Stimulated activated CD8-positive, alpha-beta memory T cell treated with anti-CD3 and anti-CD28 coated beads, Interleukin-7, amount 100 ng/mL, for 48 hours (primary cell): ENCODE measurements around the gene TSEN2.
"Not testable (repeated sequence)": the region's sequence is repeated elsewhere in the genome, so short reads cannot be mapped to it uniquely, and the experiment has no call there.

ENCODE experiments used
- DNase-seq, 2 donors: peaks; one replicate each; pipeline ENCODE4 v3.0.0-alpha.2; 2020; ENCODE audit warnings: low read depth in 1 of 2; ENCODE audit errors: extremely low read depth in 1 of 2

Gene TSEN2

DNA sequence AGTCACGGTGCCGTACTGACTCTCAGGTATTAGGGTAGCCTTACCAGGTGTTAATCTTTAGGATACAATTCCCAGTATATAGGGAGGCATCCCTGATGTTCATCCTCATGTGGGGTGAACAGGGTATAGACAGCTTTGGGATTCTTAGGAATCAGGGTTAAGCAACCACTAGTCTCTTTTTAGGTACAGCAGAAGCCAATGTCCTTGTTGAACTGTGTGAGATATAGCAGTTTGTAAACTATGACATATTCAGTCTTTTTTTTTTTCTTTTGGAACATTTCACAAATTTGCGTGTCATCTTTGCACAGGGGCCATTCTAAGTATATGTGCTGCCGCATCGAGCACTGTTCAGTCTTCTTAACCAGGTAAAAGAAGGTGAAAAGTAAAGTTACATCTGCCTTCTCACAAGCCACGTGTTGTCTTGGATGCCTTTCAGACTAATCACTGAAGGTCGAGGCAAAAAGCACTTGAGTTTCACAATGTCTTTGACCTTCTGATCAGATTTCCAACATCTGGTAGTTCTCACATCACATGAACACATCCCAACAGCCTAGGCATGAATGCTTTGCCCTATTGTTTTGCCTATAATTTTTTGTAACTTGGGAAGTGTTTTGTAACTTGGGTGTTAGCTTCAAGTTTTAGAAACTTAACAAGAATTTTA is 17.2 kb downstream of the TSEN2 start:
- DNase-seq: no peak

DNA sequence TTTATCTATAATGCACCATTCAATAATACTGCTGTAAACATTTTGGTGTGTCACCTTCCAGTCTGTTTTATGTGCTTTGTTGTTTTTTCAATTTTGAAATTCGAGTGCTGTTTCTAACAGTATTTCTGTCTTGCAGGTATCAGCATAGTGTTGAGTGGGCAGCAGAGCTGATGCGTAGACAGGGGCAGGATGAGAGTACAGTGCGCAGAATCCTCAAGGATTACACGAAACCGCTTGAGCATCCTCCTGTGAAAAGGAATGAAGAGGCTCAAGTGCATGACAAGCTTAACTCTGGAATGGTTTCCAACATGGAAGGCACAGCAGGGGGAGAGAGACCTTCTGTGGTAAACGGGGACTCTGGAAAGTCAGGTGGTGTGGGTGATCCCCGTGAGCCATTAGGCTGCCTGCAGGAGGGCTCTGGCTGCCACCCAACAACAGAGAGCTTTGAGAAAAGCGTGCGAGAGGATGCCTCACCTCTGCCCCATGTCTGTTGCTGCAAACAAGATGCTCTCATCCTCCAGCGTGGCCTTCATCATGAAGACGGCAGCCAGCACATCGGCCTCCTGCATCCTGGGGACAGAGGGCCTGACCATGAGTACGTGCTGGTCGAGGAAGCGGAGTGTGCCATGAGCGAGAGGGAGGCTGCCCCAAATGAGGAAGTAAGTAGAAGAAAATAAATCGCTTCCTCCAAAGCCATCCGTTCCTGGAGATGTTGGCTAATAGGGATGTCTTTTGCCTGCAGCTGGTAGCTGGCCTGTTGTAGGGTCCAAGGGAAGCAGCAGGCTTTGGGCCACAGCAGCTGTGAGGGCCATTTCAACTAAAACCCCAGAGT is 19.1 kb downstream of the TSEN2 start:
- no peak for DNase-seq

DNA sequence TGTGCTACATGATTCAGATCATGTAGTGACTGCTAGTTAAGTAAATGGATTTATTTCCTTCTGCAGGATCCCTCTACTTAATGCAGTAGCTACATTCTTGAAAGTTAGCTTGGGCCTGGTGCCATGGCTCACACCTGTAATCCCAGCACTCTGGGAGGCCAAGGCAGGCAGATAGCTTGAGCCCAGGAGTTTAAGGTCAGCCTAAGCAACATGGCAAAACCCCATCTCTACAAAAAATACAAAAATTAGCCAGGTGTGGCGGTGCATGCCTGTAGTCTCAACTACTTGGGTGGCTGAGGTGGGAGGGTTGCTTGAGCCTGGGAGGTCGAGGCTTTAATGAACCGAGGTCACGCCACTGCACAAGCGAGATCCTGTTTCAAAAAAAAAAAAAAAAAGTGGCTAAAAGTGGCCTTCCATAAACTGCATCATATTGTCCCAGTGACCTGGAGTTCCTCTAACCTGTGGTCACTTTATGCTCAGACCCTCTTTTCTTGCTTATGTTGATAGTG is 22.0 kb downstream of the TSEN2 start:
- no peak for DNase-seq

GRCh38 chr3:12507591-12508281 is 23.5 kb downstream of the TSEN2 start:
- no peak for DNase-seq

DNA sequence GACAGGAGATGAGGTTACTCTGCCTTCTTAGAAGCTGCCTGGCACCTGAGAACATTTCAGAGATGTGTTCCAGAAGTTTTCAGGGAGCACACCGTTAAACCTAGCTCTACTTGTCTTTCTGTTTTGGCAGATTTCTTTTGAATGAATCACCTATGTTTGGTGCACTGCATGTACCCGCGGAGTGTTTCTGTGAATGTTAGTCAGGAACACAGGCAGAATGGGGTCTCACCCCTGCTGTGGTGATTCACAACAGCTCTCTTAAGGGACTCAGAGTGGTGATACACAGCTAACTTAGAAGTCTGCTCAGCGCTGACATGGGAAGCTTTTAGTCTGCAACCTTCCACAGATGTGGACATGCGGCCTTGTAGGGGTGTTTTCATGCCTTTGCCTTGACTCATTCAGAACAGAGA is 24.0 kb downstream of the TSEN2 start:
- no peak for DNase-seq

GRCh38 chr3:12509466-12509865 is 25.2 kb downstream of the TSEN2 start:
- DNase-seq: no peak

- DNase-seq: no peak
These were observed 28.3 kb downstream of the TSEN2 start for GRCh38 chr3:12512534-12513118.

DNA sequence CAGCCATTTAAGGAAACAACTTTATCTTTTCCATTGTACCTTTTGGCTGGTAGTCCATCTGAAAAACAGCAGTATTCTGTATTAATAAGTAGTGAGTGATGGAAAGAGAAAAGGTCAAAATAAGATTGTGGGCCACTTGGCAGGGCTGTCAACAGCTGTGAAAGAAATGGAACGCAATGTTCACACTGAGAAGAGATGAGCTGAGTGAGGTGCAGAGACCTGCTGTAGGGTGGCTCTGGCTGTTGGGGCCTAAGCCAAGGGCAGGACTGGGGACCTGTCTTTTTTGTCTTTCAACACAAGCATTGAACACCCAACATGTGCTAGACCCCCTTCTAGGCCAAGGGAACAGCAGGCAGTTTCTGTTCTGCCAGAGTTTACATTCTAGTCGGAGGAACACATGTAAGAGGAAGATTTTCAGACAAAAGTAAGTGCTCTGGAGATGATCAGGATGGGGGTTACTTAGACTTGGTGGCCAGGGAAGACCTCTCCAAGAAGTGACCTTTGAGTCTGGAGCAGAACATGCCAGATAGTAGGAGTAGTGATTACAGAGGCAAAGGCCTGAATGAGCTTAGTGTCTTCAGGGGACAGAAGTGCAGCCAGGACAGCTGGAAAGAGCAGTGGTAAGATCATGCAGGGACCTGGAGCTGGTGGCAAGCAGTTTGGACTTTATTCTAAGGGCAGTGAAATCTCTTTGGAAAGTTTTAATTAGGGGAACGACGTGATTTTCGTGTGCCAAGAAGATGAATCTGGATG is 29.6 kb downstream of the TSEN2 start:
- DNase-seq: no peak

- DNase-seq: no peak
These were observed 31.4 kb downstream of the TSEN2 start for GRCh38 chr3:12515631-12516030.

DNA sequence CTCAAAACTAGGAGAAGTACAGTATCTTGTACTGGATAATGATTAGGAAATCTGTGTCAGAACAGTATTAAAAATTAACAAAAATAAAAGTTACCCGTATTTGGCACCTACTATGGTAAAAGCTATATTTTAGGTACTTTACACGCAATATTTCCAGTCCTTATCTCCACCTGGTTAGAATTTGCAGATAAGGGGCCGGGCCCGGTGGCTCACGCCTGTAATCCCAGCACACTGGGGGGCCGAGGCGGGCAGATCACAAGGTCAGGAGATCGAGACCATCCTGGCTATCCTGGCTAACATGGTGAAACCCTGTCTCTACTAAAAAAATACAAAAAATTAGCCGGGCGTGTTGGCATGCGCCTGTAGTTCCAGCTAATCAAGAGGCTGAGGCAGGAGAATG is 32.6 kb downstream of the TSEN2 start:
- DNase-seq: no peak

DNA sequence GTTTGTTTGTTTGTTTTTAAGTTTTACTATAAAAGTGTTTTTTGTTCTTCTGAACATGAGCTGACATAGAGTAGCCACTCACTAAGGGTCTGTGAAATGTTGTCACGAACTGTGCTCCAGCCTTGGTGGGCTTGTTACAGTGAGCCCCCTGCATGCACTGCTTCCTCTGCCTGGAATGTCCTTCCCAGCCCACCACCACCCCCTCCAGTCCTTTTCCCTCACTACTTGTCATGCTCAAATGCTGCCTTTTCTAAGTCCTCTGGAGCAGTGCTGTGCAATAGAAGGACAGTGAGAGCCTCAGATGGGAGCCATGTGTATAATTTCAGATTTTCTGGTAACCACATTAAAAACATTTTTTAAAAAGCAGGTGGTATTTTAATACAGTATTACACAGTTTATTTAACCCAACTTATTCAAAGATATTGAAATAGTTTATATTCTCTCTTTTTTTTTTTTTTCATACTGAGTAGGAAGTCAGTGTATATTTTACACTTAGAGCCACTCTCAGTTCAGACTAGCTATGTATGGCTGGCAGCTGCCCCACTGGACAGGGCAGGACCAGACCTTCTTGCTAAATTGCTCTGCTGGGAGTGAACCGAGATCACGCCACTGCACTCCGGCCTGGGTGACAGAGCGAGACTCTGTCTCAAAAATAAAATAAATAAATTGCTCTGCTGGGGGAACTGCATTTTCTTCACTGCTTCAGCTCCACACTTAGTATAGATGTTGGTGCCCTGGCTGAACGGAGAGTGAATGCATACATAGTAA is 34.2 kb downstream of the TSEN2 start:
- DNase-seq: no peak

GRCh38 chr3:12521010-12521409 is 36.7 kb downstream of the TSEN2 start:
- DNase-seq: no peak

DNA sequence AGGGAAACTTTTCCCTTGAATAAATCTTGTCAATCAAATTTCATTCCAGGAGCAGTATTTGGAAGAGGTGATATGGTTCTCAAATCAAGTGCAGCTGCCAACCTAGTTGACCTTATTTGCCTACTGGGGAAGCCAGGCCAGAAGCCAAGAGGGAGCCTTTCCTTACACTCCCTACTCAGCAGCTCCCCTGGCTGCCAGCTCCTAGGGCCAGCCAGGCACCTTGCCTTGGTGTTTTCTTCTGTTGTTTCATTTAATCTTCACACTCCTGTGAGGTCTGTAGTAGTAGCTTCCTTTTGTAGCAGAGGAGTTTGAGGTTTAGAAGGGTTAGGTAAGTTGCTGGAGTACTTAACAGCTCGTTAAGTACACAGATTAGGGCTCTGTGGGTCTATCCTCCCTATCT is 38.4 kb downstream of the TSEN2 start:
- no peak for DNase-seq

GRCh38 chr3:12527757-12528143 is 43.5 kb downstream of the TSEN2 start:
- no peak for DNase-seq

- DNase-seq: no peak
These were observed 47.9 kb downstream of the TSEN2 start for GRCh38 chr3:12532182-12532581.

- DNase-seq: no peak
These were observed 52.1 kb downstream of the TSEN2 start for GRCh38 chr3:12536423-12536822.

- DNase-seq: no peak
These were observed 57.3 kb downstream of the TSEN2 start for GRCh38 chr3:12541625-12542024.

- not testable (repeated sequence) for DNase-seq
These were observed 59.2 kb downstream of the TSEN2 start for GRCh38 chr3:12543497-12543896.

DNA sequence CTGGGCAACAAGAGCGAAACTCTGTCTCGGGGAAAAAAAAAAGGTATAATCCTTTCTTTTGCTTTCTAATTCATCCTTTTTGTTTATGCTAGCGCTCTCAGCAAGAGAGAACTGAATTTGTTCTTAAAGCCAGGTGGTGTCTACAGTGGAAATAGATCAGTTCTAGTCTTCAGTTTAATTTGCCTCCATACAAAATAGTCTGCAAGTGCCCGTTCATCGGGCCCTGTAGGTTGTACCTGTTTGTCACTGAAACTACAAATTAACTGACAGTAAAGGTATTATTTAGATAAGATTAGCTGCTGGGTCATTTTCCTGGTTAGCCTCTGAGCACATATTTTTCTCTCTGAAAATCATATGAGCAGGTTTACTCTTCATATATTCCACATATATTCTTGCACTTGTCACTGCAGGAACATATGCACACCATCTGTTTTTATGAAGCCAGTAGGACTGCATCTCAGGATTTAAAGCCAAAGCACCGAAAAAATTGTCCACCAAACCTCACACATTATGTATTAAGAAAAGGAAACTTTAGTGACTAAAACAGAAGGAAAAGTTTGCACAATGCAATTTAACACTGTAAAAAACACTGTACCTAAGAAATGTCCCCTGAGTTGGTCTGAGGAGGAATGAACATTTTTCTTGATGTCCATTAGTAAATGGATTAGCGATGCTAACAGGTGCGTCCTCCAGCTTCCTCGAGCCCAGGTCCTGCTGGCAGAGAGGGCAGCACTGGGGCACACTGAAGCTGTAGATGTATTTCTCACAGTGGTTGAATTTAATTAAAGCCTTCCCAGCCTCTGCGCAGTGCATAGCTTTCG is 60.6 kb downstream of the TSEN2 start:
- no peak for DNase-seq
